ENCODE data around the gene STIP1.

The STIP1 gene

DNA sequence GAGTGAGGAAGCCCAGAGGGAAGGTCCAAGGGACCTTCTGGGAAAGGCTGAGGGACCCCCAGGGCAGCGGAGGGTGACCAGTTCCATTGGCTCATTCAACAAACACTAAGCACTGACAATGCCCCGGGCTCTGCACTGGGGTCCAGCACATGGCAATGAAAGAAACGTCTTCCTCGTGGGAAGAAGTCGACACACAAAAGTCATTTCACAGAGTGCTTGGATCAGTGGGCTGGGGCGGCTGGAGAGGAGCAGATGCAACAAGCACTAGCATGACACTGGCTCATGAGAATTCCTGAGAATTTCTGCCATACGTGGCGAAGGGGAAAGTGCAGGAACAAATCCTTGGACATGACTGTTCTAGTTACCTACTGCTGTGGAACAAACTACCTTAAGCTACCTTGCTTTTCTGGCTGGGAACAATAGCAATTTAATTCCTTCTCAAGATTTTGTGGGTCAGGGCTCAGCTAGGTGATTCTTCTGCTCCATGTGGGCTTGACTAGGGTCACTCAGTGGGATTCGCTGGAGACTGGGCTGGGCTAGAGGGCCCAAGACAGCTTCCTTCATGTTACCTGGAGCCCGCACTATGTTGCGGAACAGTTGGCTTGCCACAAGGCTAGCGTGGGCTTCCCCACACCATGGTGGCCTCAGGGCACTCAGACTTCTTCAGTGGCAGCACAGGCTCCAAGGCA lies 6.9 kb upstream of the STIP1 start:
- H2BK12ac ChIP-seq (ENCODE audit: low read length in 2 of 2), result peak overlapping the region in 1 of 2 experiments; percentile 35
- no peak overlapping the region for H3K27ac ChIP-seq (ENCODE audit: low read length, poor library complexity, severe bottlenecking)
- no peak overlapping the region for H2AK5ac ChIP-seq (ENCODE audit: low read length, severe bottlenecking)
- H4K91ac ChIP-seq (ENCODE audit: low read length), result no peak overlapping the region
- no peak overlapping the region for H3K18ac ChIP-seq (ENCODE audit: low read depth in 1 of 2, low read length in 2 of 2)
- H3K4me3 ChIP-seq (ENCODE audit: insufficient read depth in 1 of 2, low read depth in 1 of 2, low read length in 2 of 2), result no peak overlapping the region
- H2BK5ac ChIP-seq (ENCODE audit: low read depth, low read length, poor library complexity, severe bottlenecking), result no peak overlapping the region
- WGBS, result 95% methylated on average over 12 of the region's 12 CpGs
- H2AFZ ChIP-seq (ENCODE audit: low read depth, low read length), result no peak overlapping the region
- peaks cover 0 to 10% of the 10 kb centered on the region in 2 experiments for H3K36me3 ChIP-seq (ENCODE audit: control insufficient read depth in 1 of 2, insufficient read depth in 2 of 2, low read depth in 1 of 2, low read length in 2 of 2)
- DNase-seq, result no peak
- H3K14ac ChIP-seq (ENCODE audit: low read length in 2 of 2), result no peak overlapping the region
- H3K23ac ChIP-seq (ENCODE audit: low read length in 2 of 2), result no peak overlapping the region
- H3K4ac ChIP-seq (ENCODE audit: low read depth in 1 of 2, low read length in 2 of 2), result no peak overlapping the region
- no peak overlapping the region for H2BK120ac ChIP-seq (ENCODE audit: low read depth, low read length)
- H3K79me1 ChIP-seq (replicated peaks; ENCODE audit: low read length, poor library complexity, severe bottlenecking), result peaks cover 13% of the 10 kb centered on the region
- peaks cover 10% of the 10 kb centered on the region for H3K4me1 ChIP-seq (ENCODE audit: control insufficient read depth, insufficient read depth, low read depth, low read length)
- H4K8ac ChIP-seq (ENCODE audit: low read length), result no peak overlapping the region
- H3K4me2 ChIP-seq (ENCODE audit: low read length, poor library complexity, severe bottlenecking), result no peak overlapping the region
- H3K9ac ChIP-seq (ENCODE audit: low read length), result no peak overlapping the region
- no peaks in the 10 kb centered on the region for H3K27me3 ChIP-seq (ENCODE audit: control insufficient read depth in 1 of 2, insufficient read depth in 1 of 2, low read length in 2 of 2)
- peaks cover 8% of the 10 kb centered on the region for H3K9me3 ChIP-seq (ENCODE audit: control insufficient read depth, low read length)
- no peak overlapping the region for H2BK15ac ChIP-seq (ENCODE audit: low read depth, poor library complexity, severe bottlenecking)

- H3K79me1 ChIP-seq (replicated peaks; ENCODE audit: low read length, poor library complexity, severe bottlenecking), result peaks cover 14% of the 10 kb centered on the region
- no peaks in the 10 kb centered on the region for H3K27me3 ChIP-seq (ENCODE audit: control insufficient read depth in 1 of 2, insufficient read depth in 1 of 2, low read length in 2 of 2)
- H3K9me3 ChIP-seq (ENCODE audit: control insufficient read depth, low read length), result no peaks in the 10 kb centered on the region
- no peak overlapping the region for H3K18ac ChIP-seq (ENCODE audit: low read depth in 1 of 2, low read length in 2 of 2)
- H3K4me1 ChIP-seq (ENCODE audit: control insufficient read depth, insufficient read depth, low read depth, low read length), result peaks cover 18% of the 10 kb centered on the region
- H3K4ac ChIP-seq (ENCODE audit: low read depth in 1 of 2, low read length in 2 of 2), result no peak overlapping the region
- H3K36me3 ChIP-seq (ENCODE audit: control insufficient read depth in 1 of 2, insufficient read depth in 2 of 2, low read depth in 1 of 2, low read length in 2 of 2), result peaks cover 0 to 10% of the 10 kb centered on the region in 2 experiments
- no peak overlapping the region for H3K23ac ChIP-seq (ENCODE audit: low read length in 2 of 2)
- no peak overlapping the region for H2BK120ac ChIP-seq (ENCODE audit: low read depth, low read length)
- no peak overlapping the region for H2AFZ ChIP-seq (ENCODE audit: low read depth, low read length)
- H3K4me3 ChIP-seq (ENCODE audit: insufficient read depth in 1 of 2, low read depth in 1 of 2, low read length in 2 of 2), result peak overlapping the region in 1 of 2 experiments; percentile 71
- H4K8ac ChIP-seq (ENCODE audit: low read length), result no peak overlapping the region
- H3K4me2 ChIP-seq (ENCODE audit: low read length, poor library complexity, severe bottlenecking), result no peak overlapping the region
- H3K14ac ChIP-seq (ENCODE audit: low read length in 2 of 2), result no peak overlapping the region
- H2AK5ac ChIP-seq (ENCODE audit: low read length, severe bottlenecking), result no peak overlapping the region
- H2BK15ac ChIP-seq (ENCODE audit: low read depth, poor library complexity, severe bottlenecking), result no peak overlapping the region
- no peak overlapping the region for H2BK5ac ChIP-seq (ENCODE audit: low read depth, low read length, poor library complexity, severe bottlenecking)
- DNase-seq, result peak; percentile 18
- 71% methylated on average over 5 of the region's 5 CpGs for WGBS
- peak overlapping the region in 1 of 2 experiments; percentile 49 for H2BK12ac ChIP-seq (ENCODE audit: low read length in 2 of 2)
- peak overlapping the region; percentile 83 for H3K9ac ChIP-seq (ENCODE audit: low read length)
- no peak overlapping the region for H4K91ac ChIP-seq (ENCODE audit: low read length)
- H3K27ac ChIP-seq (ENCODE audit: low read length, poor library complexity, severe bottlenecking), result no peak overlapping the region
These were observed 5.1 kb upstream of the STIP1 start for GRCh38 chr11:64180891-64181290.

DNA sequence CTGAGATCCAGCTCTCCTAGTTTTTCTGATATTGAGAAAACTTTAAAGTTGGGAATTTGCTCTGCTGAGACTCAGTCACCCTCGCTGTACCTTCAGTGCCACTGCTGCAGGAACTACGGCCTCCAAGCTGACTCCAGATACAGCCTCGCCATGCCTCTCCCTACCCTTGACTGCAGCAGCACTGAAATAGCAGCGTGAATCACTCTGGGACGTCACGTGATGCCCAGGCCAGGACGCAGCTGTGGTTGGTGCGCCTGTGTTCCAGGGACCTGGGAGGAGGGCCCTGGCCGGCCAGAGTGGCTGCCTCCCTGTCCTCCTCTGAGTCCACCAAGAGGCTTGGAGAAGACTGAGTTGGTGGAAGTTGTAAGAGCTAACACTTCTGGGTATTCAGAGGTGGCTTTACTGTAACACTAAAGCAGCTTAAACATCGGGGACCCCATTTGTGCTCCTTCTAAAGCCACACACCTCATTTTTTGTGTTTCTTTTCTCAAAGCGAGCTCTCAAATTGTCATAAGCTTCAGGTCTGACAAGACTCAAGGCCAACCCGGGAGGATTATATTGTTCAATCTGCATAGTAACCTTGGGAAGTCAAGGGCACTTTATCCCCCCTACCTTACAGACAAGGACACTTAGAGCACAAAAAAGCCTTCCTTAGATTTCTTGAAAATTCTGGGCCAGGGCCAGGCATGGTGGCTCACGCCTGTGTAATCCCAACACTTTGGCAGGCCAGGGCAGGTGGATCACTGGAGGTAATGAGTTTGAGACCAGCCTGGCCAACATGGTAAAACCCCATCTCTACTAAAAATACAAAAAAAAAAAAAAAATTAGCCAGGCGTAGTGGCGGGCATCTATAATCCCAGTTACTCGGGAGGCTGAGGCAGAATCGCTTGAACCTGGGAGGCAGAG lies 4.2 kb upstream of the STIP1 start:
- no peak overlapping the region for H4K91ac ChIP-seq (ENCODE audit: low read length)
- H3K4me1 ChIP-seq (ENCODE audit: control insufficient read depth, insufficient read depth, low read depth, low read length), result peaks cover 18% of the 10 kb centered on the region
- H3K27me3 ChIP-seq (ENCODE audit: control insufficient read depth in 1 of 2, insufficient read depth in 1 of 2, low read length in 2 of 2), result no peaks in the 10 kb centered on the region
- no peak overlapping the region for H2BK120ac ChIP-seq (ENCODE audit: low read depth, low read length)
- no peak overlapping the region for H3K23ac ChIP-seq (ENCODE audit: low read length in 2 of 2)
- H3K18ac ChIP-seq (ENCODE audit: low read depth in 1 of 2, low read length in 2 of 2), result peak overlapping the region; percentile 59 to 70
- H3K79me1 ChIP-seq (replicated peaks; ENCODE audit: low read length, poor library complexity, severe bottlenecking), result peaks cover 14% of the 10 kb centered on the region
- WGBS, result 46% methylated on average over 16 of the region's 17 CpGs
- H2AFZ ChIP-seq (ENCODE audit: low read depth, low read length), result no peak overlapping the region
- H3K9ac ChIP-seq (ENCODE audit: low read length), result peak overlapping the region; percentile 83
- peak overlapping the region in 1 of 2 experiments; percentile 31 for H2BK12ac ChIP-seq (ENCODE audit: low read length in 2 of 2)
- H2BK5ac ChIP-seq (ENCODE audit: low read depth, low read length, poor library complexity, severe bottlenecking), result no peak overlapping the region
- no peaks in the 10 kb centered on the region for H3K9me3 ChIP-seq (ENCODE audit: control insufficient read depth, low read length)
- peaks cover 0 to 10% of the 10 kb centered on the region in 2 experiments for H3K36me3 ChIP-seq (ENCODE audit: control insufficient read depth in 1 of 2, insufficient read depth in 2 of 2, low read depth in 1 of 2, low read length in 2 of 2)
- peak overlapping the region in 1 of 2 experiments; percentile 59 for H3K4ac ChIP-seq (ENCODE audit: low read depth in 1 of 2, low read length in 2 of 2)
- peak overlapping the region; percentile 81 for H4K8ac ChIP-seq (ENCODE audit: low read length)
- peak overlapping the region; percentile 29 for H3K4me2 ChIP-seq (ENCODE audit: low read length, poor library complexity, severe bottlenecking)
- peak overlapping the region in 1 of 2 experiments; percentile 71 for H3K4me3 ChIP-seq (ENCODE audit: insufficient read depth in 1 of 2, low read depth in 1 of 2, low read length in 2 of 2)
- peak overlapping the region; percentile 72 for H3K27ac ChIP-seq (ENCODE audit: low read length, poor library complexity, severe bottlenecking)
- H2AK5ac ChIP-seq (ENCODE audit: low read length, severe bottlenecking), result no peak overlapping the region
- H3K14ac ChIP-seq (ENCODE audit: low read length in 2 of 2), result no peak overlapping the region
- no peak overlapping the region for H2BK15ac ChIP-seq (ENCODE audit: low read depth, poor library complexity, severe bottlenecking)
- peak; percentile 96 for DNase-seq

- Histone ChIP-seq H3K36me3 (ENCODE audit: control insufficient read depth in 1 of 2, insufficient read depth in 2 of 2, low read depth in 1 of 2, low read length in 2 of 2) (peaks cover 0 to 12% of the 10 kb centered on the region in 2 experiments), H3K4me3 (ENCODE audit: insufficient read depth in 1 of 2, low read depth in 1 of 2, low read length in 2 of 2) (peak overlapping the region in 1 of 2 experiments; percentile 94), H3K79me1 (replicated peaks; ENCODE audit: low read length, poor library complexity, severe bottlenecking) (peaks cover 14% of the 10 kb centered on the region), H4K91ac (ENCODE audit: low read length) (no peak overlapping the region), H2AK5ac (ENCODE audit: low read length, severe bottlenecking) (no peak overlapping the region), H3K4me2 (ENCODE audit: low read length, poor library complexity, severe bottlenecking) (no peak overlapping the region), H3K4me1 (ENCODE audit: control insufficient read depth, insufficient read depth, low read depth, low read length) (peaks cover 22% of the 10 kb centered on the region), H2BK12ac (ENCODE audit: low read length in 2 of 2) (no peak overlapping the region), H4K8ac (ENCODE audit: low read length) (no peak overlapping the region), H3K27ac (ENCODE audit: low read length, poor library complexity, severe bottlenecking) (no peak overlapping the region), H2BK5ac (ENCODE audit: low read depth, low read length, poor library complexity, severe bottlenecking) (no peak overlapping the region), H3K14ac (ENCODE audit: low read length in 2 of 2) (no peak overlapping the region), H3K18ac (ENCODE audit: low read depth in 1 of 2, low read length in 2 of 2) (no peak overlapping the region), H3K23ac (ENCODE audit: low read length in 2 of 2) (no peak overlapping the region), H3K27me3 (ENCODE audit: control insufficient read depth in 1 of 2, insufficient read depth in 1 of 2, low read length in 2 of 2) (no peaks in the 10 kb centered on the region), H2BK120ac (ENCODE audit: low read depth, low read length) (no peak overlapping the region), H3K9ac (ENCODE audit: low read length) (peak overlapping the region; percentile 1), H3K9me3 (ENCODE audit: control insufficient read depth, low read length) (no peaks in the 10 kb centered on the region), H2BK15ac (ENCODE audit: low read depth, poor library complexity, severe bottlenecking) (no peak overlapping the region), H2AFZ (ENCODE audit: low read depth, low read length) (no peak overlapping the region), H3K4ac (ENCODE audit: low read depth in 1 of 2, low read length in 2 of 2) (no peak overlapping the region)
- DNase-seq, result no peak
- WGBS, result 92% methylated on average over 7 of the region's 7 CpGs
These were observed 2.1 kb upstream of the STIP1 start for GRCh38 chr11:64183890-64184289.

Measured in mesenchymal stem cell (in vitro differentiated cells and primary cell).